Nephron progenitor cell (in vitro differentiated cells): ENCODE data around the gene CACNA1B.

Source experiments
- DNase-seq: peaks from one replicate; pipeline ENCODE4 v3.0.0; 2021
- H3K27ac Mint-ChIP-seq: 2 replicates; pipeline ENCODE4 v1.8.0; 2021; ENCODE audit warnings: mild to moderate bottlenecking, moderate library complexity, mixed read lengths
- H3K27me3 Mint-ChIP-seq: 2 replicates; pipeline ENCODE4 v1.8.0; 2021; ENCODE audit warnings: mild to moderate bottlenecking, low read depth, mixed read lengths; ENCODE audit not compliant: poor library complexity
- H3K36me3 Mint-ChIP-seq: 2 replicates; pipeline ENCODE4 v1.8.0; 2021; ENCODE audit warnings: low read depth, mixed read lengths
- H3K4me1 Mint-ChIP-seq: 2 replicates; pipeline ENCODE4 v1.8.0; 2021; ENCODE audit warnings: mixed read lengths
- H3K4me3 Mint-ChIP-seq: 2 replicates; pipeline ENCODE4 v1.8.0; 2021; ENCODE audit warnings: mild to moderate bottlenecking, moderate library complexity, mixed read lengths
- H3K9me3 Mint-ChIP-seq: 2 replicates; pipeline ENCODE4 v1.8.0; 2021; ENCODE audit warnings: mild to moderate bottlenecking, moderate library complexity, mixed read lengths
- CTCF ChIP-seq: fragments of 200-600 bp; sonication (generic); IDR thresholded peaks from 2 replicates; pipeline ENCODE4 v1.5.0; 2021; ENCODE audit warnings: antibody characterized with exemption

CACNA1B gene

GRCh38 chr9:137913771-137914767 lies 36.5 kb downstream of the CACNA1B start:
- H3K9me3 Mint-ChIP-seq: no peaks in the 10 kb centered on the region
- H3K36me3 Mint-ChIP-seq: no peaks in the 10 kb centered on the region
- H3K4me1 Mint-ChIP-seq: peaks cover 21% of the 10 kb centered on the region
- H3K4me3 Mint-ChIP-seq: no peak overlapping the region
- DNase-seq: no peak
- no peak overlapping the region for H3K27ac Mint-ChIP-seq
- TF ChIP-seq CTCF: no peak
- no peaks in the 10 kb centered on the region for H3K27me3 Mint-ChIP-seq

GRCh38 chr9:137916540-137916939 lies 39.0 kb downstream of the CACNA1B start:
- H3K4me3 Mint-ChIP-seq: peak overlapping the region; percentile 6
- no peak for TF ChIP-seq CTCF
- no peaks in the 10 kb centered on the region for H3K36me3 Mint-ChIP-seq
- peaks cover 7% of the 10 kb centered on the region for H3K9me3 Mint-ChIP-seq
- H3K27ac Mint-ChIP-seq: peak overlapping the region; percentile 84
- H3K27me3 Mint-ChIP-seq: peaks cover 3% of the 10 kb centered on the region
- peaks cover 29% of the 10 kb centered on the region for H3K4me1 Mint-ChIP-seq
- no peak for DNase-seq

GRCh38 chr9:137917116-137917515 lies 39.5 kb downstream of the CACNA1B start:
- H3K27me3 Mint-ChIP-seq: peaks cover 7% of the 10 kb centered on the region
- peaks cover 29% of the 10 kb centered on the region for H3K4me1 Mint-ChIP-seq
- peak overlapping the region; percentile 84 for H3K27ac Mint-ChIP-seq
- H3K9me3 Mint-ChIP-seq: peaks cover 10% of the 10 kb centered on the region
- TF ChIP-seq CTCF: no peak
- DNase-seq: no peak
- no peaks in the 10 kb centered on the region for H3K36me3 Mint-ChIP-seq
- H3K4me3 Mint-ChIP-seq: no peak overlapping the region

- Mint-ChIP-seq H3K4me3 (no peak overlapping the region), H3K27me3 (peaks cover 7% of the 10 kb centered on the region), H3K9me3 (peaks cover 14% of the 10 kb centered on the region), H3K27ac (no peak overlapping the region), H3K4me1 (peaks cover 29% of the 10 kb centered on the region), H3K36me3 (no peaks in the 10 kb centered on the region)
- DNase-seq: no peak
- no peak for TF ChIP-seq CTCF
Measured at GRCh38 chr9:137917795-137918194, 40.2 kb downstream of the CACNA1B start.

- no peak for DNase-seq
- H3K9me3 Mint-ChIP-seq: peaks cover 14% of the 10 kb centered on the region
- no peak overlapping the region for H3K27ac Mint-ChIP-seq
- no peak overlapping the region for H3K4me3 Mint-ChIP-seq
- peaks cover 7% of the 10 kb centered on the region for H3K27me3 Mint-ChIP-seq
- H3K4me1 Mint-ChIP-seq: peaks cover 29% of the 10 kb centered on the region
- no peak for TF ChIP-seq CTCF
- H3K36me3 Mint-ChIP-seq: no peaks in the 10 kb centered on the region
Measured at GRCh38 chr9:137918331-137919094, 40.9 kb downstream of the CACNA1B start.
